Activated naive CD8-positive, alpha-beta T cell treated with anti-CD3 and anti-CD28 coated beads for 36 hours (primary cell): ENCODE measurements around the gene CDC123. TPM values are rescaled to one million over a fixed set of nuclear protein-coding genes. Genes with fewer than 3 reads are reported as not detected.
"Not testable (repeated sequence)": the region's sequence is repeated elsewhere in the genome, so short reads cannot be mapped to it uniquely, and the experiment has no call there.

Source experiments
- DNase-seq: peaks from one replicate; pipeline ENCODE4 v3.0.0; 2021
- H3K27ac Mint-ChIP-seq: one replicate; pipeline ENCODE4 v1.8.0; 2022; ENCODE audit warnings: mild to moderate bottlenecking, moderate library complexity, mixed read lengths
- H3K27me3 Mint-ChIP-seq: one replicate; pipeline ENCODE4 v1.8.0; 2022; ENCODE audit warnings: mild to moderate bottlenecking, mixed read lengths
- H3K36me3 Mint-ChIP-seq: one replicate; pipeline ENCODE4 v1.8.0; 2021; ENCODE audit warnings: mild to moderate bottlenecking, mixed read lengths
- H3K4me1 Mint-ChIP-seq: one replicate; pipeline ENCODE4 v1.8.0; 2021; ENCODE audit warnings: mixed read lengths
- H3K4me3 Mint-ChIP-seq: one replicate; pipeline ENCODE4 v1.8.0; 2022; ENCODE audit warnings: mild to moderate bottlenecking, moderate library complexity, mixed read lengths
- H3K9me3 Mint-ChIP-seq: one replicate; pipeline ENCODE4 v1.8.0; 2022; ENCODE audit warnings: mixed read lengths
- total RNA-seq, 2 experiments: library from RNA; stranded (reverse); gene quantifications; one replicate each; pipeline ENCODE4 v1.2.3, GENCODE V29; 2021

The CDC123 gene
- total RNA-seq, 2 experiments from 2014 or later = 162 to 170 TPM

DNA sequence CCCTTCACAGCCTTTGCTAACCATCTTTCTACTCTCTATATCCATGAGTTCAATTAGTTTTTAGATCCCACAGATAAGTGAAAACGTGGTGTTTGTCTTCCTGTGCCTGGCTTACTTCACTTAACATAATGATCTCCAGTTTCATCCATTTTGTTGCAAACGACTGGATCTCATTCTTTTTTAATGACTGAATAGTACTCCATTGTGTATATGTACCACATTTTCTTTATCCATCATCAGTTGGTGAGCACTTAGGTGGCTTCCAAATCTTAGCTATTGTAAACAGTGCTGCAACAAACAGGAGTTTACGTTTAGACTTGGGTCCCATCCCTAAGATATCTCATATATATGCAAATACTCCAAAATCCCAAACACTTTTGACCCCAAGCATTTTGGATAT, 9.1 kb downstream of the CDC123 start:
- H3K36me3 Mint-ChIP-seq = peaks cover 47% of the 10 kb centered on the region
- no peaks in the 10 kb centered on the region for H3K9me3 Mint-ChIP-seq
- no peak overlapping the region for H3K4me3 Mint-ChIP-seq
- no peak for DNase-seq
- no peak overlapping the region for H3K27ac Mint-ChIP-seq
- H3K27me3 Mint-ChIP-seq = no peaks in the 10 kb centered on the region
- H3K4me1 Mint-ChIP-seq = peaks cover 37% of the 10 kb centered on the region

DNA sequence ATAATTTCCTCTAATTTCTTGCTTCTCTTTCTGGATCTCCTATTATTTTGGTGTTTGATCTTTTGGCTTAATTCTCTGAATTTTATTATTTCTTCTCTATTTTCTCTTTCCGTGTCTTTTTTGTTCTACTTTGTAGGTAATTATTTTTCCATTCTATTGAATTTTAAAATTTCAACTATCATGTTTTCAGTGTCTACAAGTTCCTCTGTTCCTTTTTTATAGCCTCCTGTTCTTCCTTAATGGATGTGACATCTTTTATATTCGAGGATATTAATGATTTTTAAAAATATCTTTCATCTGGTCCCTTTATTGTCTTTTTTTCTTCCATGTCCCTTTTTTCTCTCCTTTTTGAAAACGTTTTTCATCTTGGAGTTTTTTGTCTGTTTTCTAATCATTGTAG, 11.1 kb downstream of the CDC123 start:
- H3K27ac Mint-ChIP-seq = no peak overlapping the region
- no peak for DNase-seq
- H3K4me3 Mint-ChIP-seq = no peak overlapping the region
- peaks cover 23% of the 10 kb centered on the region for H3K4me1 Mint-ChIP-seq
- peaks cover 42% of the 10 kb centered on the region for H3K36me3 Mint-ChIP-seq
- H3K27me3 Mint-ChIP-seq = no peaks in the 10 kb centered on the region
- no peaks in the 10 kb centered on the region for H3K9me3 Mint-ChIP-seq

DNA sequence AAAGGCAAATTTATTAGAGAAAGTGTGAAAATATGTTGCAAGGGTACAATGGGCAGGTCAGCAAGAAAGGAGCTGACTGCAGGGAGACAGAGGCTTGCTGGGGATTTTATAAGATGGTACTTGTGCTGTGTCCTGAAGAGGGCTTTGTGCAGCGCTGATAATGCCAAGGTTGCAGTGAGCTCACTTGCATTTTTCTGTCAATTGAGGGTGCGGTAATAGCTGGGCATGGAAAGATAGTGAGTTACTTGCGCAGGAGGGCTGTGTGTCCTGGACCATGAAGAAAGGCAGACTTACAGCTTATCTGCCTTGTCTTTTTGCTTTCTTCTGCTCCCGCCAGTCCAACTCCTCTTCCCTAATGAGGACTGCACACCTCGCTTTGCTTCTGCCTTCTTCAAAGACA, 12.5 kb downstream of the CDC123 start:
- H3K27ac Mint-ChIP-seq = no peak overlapping the region

DNA sequence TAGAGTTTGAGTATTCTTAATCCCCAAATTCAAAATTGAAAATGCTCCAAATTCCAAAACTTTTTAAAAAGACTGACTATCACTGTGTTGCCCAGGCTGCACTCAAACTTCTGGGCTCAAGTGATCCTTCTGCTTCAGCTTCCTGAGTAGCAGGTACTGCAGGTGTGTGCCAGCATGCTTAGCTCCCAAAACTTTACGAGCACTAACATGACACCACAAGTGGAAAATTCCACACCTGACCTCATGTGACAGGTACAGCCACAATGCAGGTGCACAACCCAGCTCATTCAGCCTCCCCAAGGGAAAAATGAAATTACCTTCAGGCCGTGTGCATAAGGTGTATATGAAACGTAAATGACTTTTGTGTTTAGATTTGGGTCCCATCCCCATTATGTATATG, 16.5 kb downstream of the CDC123 start:
- Mint-ChIP-seq H3K27ac (no peak overlapping the region), H3K9me3 (no peaks in the 10 kb centered on the region), H3K27me3 (no peaks in the 10 kb centered on the region)

More for the DNA sequence above, 12.5 kb downstream of the CDC123 start:
- H3K36me3 Mint-ChIP-seq = peaks cover 32% of the 10 kb centered on the region
- H3K27me3 Mint-ChIP-seq = no peaks in the 10 kb centered on the region
- peaks cover 15% of the 10 kb centered on the region for H3K4me1 Mint-ChIP-seq
- H3K4me3 Mint-ChIP-seq = no peak overlapping the region
- H3K9me3 Mint-ChIP-seq = no peaks in the 10 kb centered on the region
- no peak for DNase-seq

DNA sequence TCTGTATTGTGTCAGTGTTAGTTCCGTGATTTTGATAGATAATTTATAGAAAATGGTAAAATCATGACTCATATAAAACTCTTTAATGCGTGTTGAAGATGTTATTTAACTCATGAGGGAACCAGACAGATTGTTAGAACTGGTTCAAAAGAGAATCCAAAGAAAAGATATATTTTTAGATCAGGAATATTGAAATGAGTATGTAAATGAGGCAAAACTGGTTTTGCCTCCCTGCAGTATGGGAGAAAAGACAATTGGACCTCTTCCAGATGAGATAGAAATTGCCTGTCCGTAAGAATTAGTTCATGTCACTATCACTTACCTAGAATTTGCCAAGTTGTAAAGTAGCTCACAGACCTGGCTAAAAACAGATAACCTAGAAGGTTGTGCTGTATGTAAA, 17.6 kb downstream of the CDC123 start:
- Mint-ChIP-seq H3K36me3 (peaks cover 29% of the 10 kb centered on the region), H3K9me3 (no peaks in the 10 kb centered on the region), H3K4me1 (peaks cover 16% of the 10 kb centered on the region), H3K27ac (no peak overlapping the region), H3K27me3 (no peaks in the 10 kb centered on the region), H3K4me3 (no peak overlapping the region)
- no peak for DNase-seq

More for the DNA sequence above, 16.5 kb downstream of the CDC123 start:
- Mint-ChIP-seq H3K4me3 (no peak overlapping the region), H3K36me3 (peaks cover 31% of the 10 kb centered on the region), H3K4me1 (peaks cover 16% of the 10 kb centered on the region)
- DNase-seq = no peak

DNA sequence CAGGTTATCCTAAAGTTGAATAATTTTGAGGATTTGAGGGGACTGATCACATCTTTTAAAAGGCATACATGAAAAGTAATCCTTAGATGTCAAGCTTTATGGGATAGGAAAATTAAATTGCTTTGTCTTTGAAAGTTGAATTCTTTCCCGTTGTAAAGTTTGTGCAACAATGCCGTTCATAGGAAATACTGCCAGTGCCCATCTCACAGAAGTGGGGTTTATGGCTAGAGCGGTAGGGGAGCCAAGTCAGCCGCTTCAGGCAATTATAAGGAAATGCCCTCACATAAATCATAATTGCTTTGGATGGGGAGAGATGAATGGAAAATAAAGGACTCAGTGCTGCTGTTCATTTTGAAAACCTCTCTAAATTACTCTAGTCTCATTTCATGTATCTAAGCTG, 18.1 kb downstream of the CDC123 start:
- Mint-ChIP-seq H3K27me3 (no peaks in the 10 kb centered on the region), H3K4me3 (no peak overlapping the region), H3K9me3 (no peaks in the 10 kb centered on the region), H3K27ac (no peak overlapping the region), H3K4me1 (peaks cover 14% of the 10 kb centered on the region), H3K36me3 (peaks cover 33% of the 10 kb centered on the region)
- no peak for DNase-seq

DNA sequence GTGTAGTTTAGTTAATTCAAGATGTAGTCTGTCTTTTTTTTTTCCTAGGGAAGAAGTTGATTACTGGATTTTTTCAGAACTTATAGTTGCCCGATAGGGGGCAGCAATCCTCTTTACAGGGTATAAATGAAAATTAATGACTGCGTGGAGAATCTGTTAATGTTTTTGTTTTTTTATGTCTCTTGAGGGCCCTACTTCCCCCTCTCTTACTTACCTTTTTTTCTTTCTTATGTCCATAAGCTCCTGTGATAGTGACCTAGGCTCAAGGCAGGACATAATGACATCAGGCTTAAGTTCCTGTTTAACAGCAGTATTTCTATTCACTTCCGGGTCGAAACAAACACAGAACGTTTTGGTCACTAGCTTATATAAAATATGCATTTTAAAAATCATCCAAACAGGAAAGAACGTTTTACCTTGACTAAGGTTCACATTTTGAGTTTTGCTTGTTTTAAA, 18.8 kb downstream of the CDC123 start:
- Mint-ChIP-seq H3K9me3 (no peaks in the 10 kb centered on the region), H3K36me3 (peaks cover 33% of the 10 kb centered on the region), H3K27ac (peak overlapping the region; percentile 59), H3K4me3 (peak overlapping the region; percentile 55), H3K4me1 (peaks cover 14% of the 10 kb centered on the region), H3K27me3 (no peaks in the 10 kb centered on the region)
- DNase-seq = peak; percentile 15

DNA sequence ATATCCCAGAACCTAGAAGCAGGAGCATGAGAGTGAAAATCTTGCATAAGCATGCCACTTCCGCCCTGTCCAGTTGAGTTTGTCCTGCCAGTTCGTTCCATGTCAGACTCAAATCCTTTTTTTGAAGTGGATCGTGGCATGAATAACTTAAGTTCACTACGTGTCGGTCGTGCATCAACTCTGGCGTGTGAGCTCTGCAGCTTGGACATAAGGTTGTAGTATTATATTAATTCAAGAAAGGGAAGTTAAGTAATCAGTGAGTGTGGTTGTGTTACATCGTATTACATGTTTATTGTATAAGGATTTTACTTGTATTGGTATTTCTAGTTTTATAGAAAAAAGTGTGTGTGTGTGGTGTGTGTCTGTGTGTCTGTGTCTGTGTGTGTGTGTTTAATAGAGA, 23.0 kb downstream of the CDC123 start:
- Mint-ChIP-seq H3K27me3 (no peaks in the 10 kb centered on the region), H3K9me3 (no peaks in the 10 kb centered on the region), H3K27ac (no peak overlapping the region), H3K4me1 (peaks cover 14% of the 10 kb centered on the region), H3K4me3 (no peak overlapping the region), H3K36me3 (peaks cover 43% of the 10 kb centered on the region)
- DNase-seq = no peak

DNA sequence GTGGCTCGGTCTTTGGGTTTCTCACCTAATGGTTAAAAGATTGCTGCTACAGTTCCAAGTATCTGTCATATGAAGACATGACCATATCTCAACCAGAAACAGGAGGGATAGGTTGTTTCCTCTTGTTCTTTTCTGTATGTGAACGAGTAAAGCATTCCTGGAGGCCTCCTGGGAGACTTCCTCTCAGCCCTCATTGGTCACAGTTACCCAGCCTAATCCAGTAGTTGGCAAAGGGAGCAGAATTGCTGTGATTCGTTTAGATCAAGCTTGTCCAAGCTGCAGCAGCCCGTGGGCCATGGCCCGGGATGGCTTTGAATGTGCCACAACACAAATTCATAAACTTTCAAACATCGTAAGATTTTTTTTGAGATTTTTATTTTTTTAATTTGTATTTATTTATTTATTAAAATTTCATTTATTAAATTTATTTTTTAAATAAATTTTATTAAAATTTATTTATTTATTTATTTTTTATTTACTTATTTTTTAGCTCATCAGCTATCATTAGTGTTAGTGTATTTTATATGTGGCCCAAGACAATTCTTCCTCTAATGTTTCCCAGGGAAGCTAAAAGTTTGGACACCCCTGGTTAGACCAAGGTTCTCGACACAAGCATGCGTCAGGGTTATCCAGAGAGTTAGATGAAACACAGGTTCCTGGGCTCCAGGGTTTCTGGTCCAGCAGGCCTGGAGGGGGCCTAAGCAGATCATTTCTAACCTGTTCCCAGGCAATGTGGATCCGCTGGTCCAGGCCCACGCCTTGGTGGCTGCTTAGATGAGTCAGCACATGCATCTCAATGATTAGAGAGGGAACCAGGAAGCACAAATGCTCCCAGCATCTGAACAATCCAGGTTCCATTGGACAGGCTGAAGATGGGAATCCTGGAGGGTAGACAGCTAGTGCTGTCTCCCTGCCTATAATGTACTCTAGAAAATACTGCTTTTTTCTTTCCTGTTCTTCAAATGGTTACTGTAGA, 25.6 kb downstream of the CDC123 start:
- Mint-ChIP-seq H3K27ac (no peak overlapping the region), H3K36me3 (peaks cover 53% of the 10 kb centered on the region), H3K4me1 (peaks cover 5% of the 10 kb centered on the region), H3K9me3 (no peaks in the 10 kb centered on the region), H3K27me3 (no peaks in the 10 kb centered on the region), H3K4me3 (no peak overlapping the region)
- no peak for DNase-seq

DNA sequence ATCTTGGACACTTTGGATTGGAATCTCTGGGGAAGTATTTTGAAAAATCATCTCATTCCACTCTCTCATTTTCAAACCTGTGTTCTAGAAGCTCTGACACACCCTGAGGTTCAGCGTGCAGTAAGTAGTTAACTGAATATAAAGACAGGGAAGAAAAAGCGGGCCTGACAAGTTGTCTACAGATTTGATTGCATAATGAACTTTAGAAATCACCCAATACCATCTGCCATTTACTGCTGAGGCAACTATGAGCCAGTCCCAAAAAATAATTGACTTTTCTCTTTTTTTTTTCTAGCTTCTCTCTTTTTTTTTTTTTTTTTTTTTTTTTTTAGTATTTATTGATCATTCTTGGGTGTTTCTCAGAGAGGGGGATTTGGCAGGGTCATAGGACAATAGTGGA, 29.5 kb downstream of the CDC123 start:
- H3K9me3 Mint-ChIP-seq = no peaks in the 10 kb centered on the region
- peaks cover 47% of the 10 kb centered on the region for H3K36me3 Mint-ChIP-seq
- no peak overlapping the region for H3K4me3 Mint-ChIP-seq
- no peak overlapping the region for H3K27ac Mint-ChIP-seq
- no peaks in the 10 kb centered on the region for H3K27me3 Mint-ChIP-seq
- no peak for DNase-seq
- no peaks in the 10 kb centered on the region for H3K4me1 Mint-ChIP-seq

DNA sequence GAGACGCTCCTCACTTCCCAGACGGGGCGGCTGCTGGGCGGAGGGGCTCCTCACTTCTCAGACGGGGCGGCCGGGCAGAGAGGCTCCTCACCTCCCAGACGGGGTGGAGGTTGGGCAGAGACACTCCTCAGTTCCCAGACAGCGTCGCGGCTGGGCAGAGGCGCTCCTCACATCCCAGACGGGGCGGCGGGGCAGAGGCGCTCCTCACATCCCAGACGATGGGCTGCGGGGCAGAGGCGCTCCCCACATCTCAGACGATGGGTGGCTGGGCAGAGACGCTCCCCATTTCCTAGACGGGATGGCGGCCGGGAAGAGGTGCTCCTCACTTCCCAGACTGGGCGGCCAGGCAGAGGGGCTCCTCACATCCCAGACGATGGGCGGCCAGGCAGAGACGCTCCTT, 30.4 kb downstream of the CDC123 start:
- not testable (repeated sequence) for H3K27ac Mint-ChIP-seq, H3K4me1 Mint-ChIP-seq, H3K9me3 Mint-ChIP-seq, DNase-seq, H3K4me3 Mint-ChIP-seq, H3K27me3 Mint-ChIP-seq
- H3K36me3 Mint-ChIP-seq = peaks cover 41% of the 10 kb centered on the region

DNA sequence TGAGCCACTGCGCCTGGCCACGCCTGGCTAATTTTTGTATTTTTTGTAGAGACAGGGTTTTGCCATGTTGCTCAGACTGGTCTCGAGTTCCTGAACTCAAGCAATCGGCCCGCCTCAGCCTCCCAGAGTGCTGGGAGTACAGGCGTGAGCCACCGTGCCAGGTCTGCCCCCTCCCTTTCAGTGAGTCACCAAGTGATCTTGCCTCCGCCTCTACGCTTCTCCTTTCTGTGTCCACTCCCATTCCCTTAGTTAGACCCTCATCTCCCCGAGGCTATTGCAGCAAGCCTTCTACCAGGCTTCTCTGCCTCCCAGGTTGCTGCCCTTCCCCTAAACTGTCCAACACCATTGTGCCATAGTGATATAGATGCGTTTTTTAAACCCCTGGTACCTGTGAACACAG, 32.9 kb downstream of the CDC123 start:
- Mint-ChIP-seq H3K9me3 (no peaks in the 10 kb centered on the region), H3K4me3 (no peak overlapping the region), H3K27ac (no peak overlapping the region), H3K27me3 (no peaks in the 10 kb centered on the region), H3K4me1 (no peaks in the 10 kb centered on the region), H3K36me3 (peaks cover 35% of the 10 kb centered on the region)
- DNase-seq = no peak

DNA sequence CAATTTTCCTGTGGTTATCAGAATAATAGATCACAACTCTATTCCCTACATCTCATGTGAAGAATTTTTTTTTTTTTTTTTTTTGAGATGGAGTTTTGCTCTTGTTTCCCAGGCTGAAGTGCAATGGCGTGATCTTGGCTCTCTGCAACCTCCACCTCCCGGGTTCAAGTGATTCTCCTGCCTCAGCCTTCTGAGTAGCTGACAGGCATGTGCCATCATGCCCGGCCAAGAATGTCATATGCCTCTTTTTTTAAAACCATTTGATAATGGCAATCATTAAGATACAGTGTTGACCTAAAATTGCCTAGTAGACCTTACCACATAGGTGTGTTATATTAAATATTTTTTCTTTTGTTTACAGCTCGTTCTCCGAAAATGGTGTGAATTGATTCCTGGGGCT, 38.7 kb downstream of the CDC123 start:
- not testable (repeated sequence) for H3K27me3 Mint-ChIP-seq, H3K27ac Mint-ChIP-seq, H3K9me3 Mint-ChIP-seq, DNase-seq, H3K4me1 Mint-ChIP-seq, H3K4me3 Mint-ChIP-seq
- peaks cover 24% of the 10 kb centered on the region for H3K36me3 Mint-ChIP-seq

DNA sequence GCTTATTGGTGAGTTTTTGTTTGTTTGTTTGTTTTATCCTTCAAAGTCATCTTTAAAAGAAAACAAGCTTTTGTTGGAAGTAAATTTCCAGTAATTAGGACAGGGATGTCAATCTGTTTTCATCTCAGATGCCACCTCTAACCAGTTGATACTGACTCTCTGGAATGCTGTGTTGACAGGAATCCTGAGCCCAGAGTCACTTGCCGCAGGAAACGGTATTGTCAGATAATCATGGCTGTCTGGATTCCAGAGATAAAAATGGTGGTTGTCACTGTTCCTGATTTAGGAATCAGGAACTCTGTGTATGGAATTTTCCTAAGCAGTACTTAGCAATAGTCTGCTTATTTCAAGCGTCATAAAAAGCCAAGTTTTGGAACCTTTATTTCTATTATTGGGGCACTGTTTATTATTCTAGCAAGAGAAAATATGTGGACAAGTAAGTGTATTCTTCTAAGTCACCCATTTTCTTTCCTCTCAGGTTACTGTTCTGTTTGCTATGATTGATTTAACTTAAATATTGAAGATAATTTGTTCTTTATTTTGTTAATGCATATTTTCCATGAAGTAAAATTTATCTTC, 39.2 kb downstream of the CDC123 start:
- H3K4me3 Mint-ChIP-seq = no peak overlapping the region
- H3K36me3 Mint-ChIP-seq = peaks cover 22% of the 10 kb centered on the region
- H3K27ac Mint-ChIP-seq = no peak overlapping the region
- peaks cover 2% of the 10 kb centered on the region for H3K4me1 Mint-ChIP-seq
- no peak for DNase-seq
- no peaks in the 10 kb centered on the region for H3K9me3 Mint-ChIP-seq
- H3K27me3 Mint-ChIP-seq = no peaks in the 10 kb centered on the region

DNA sequence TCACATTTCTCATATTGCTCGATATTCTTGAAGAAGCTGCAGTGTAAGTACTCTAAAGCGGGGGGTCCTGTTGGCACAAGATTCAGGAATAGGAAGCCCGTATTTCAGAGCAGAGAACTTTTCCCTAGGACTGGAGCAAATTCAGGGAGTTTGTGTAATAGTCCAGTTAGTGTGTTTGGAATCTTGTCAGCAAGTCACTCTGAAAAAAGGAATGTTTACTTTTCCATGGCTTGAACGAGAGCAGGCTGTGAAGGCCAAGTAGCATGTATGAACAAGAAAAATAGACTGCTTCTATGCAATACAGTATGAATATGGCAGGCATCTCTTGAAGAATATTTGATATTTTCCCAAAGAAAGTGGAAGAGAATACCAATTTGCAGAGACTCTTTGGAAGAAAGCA, 39.8 kb downstream of the CDC123 start:
- Mint-ChIP-seq H3K27ac (no peak overlapping the region), H3K4me3 (no peak overlapping the region), H3K4me1 (peaks cover 6% of the 10 kb centered on the region), H3K27me3 (no peaks in the 10 kb centered on the region), H3K9me3 (no peaks in the 10 kb centered on the region), H3K36me3 (peaks cover 26% of the 10 kb centered on the region)
- DNase-seq = no peak
